Heart right ventricle (tissue), 16 donors: Measurements from ENCODE around the gene BUD13. TPM values are rescaled to one million over a fixed set of nuclear protein-coding genes. Genes with fewer than 3 reads are reported as not detected.
A peak's percentile ranks its signal among the peaks of the same experiment; 100 is the strongest.

Source experiments
- ATAC-seq, 8 donors: fragments of 200-7000 bp; cut with Tn5 transposase; one replicate each; pipeline ENCODE4 v1.9.1; 2020; ENCODE audit warnings: mild to moderate bottlenecking in 8 of 8, moderate library complexity in 8 of 8, moderate number of reproducible peaks in 1 of 8
- DNase-seq, 2 donors: peaks; one replicate each; pipeline ENCODE4 v3.0.0-alpha.2; 2020
- H3K27ac ChIP-seq, 10 donors: fragments of 200-600 bp; sonication (generic) in 2 of 10; one replicate each; pipeline versions ENCODE4 v1.5.0 to v1.8.0; 2020 to 2022; ENCODE audit warnings: mild to moderate bottlenecking in 3 of 10
- H3K27me3 ChIP-seq, 7 donors: fragments of 200-600 bp; one replicate each; pipeline ENCODE4 v1.8.0; 2021 to 2022; ENCODE audit warnings: mild to moderate bottlenecking in 2 of 7
- H3K36me3 ChIP-seq, 9 donors: fragments of 200-600 bp; sonication (generic) in 1 of 9; one replicate each; pipeline versions ENCODE4 v1.5.0 to v1.8.0; 2020 to 2022; ENCODE audit warnings: mild to moderate bottlenecking in 2 of 9
- H3K4me1 ChIP-seq, 9 donors: fragments of 200-600 bp; sonication (generic) in 1 of 9; one replicate each; pipeline versions ENCODE4 v1.5.0 to v1.8.0; 2020 to 2022; ENCODE audit warnings: mild to moderate bottlenecking in 4 of 9
- H3K4me3 ChIP-seq, 10 donors: fragments of 200-600 bp; sonication (generic) in 2 of 10; one replicate each; pipeline versions ENCODE4 v1.5.0 to v1.8.0; 2020 to 2022; ENCODE audit warnings: mild to moderate bottlenecking in 7 of 10, moderate library complexity in 2 of 10
- H3K9me3 ChIP-seq, 11 donors: fragments of 200-600 bp in 10 of 11; sonication (generic) in 2 of 11; one replicate each; pipeline versions ENCODE4 v1.5.0 to v1.8.0; 2013 to 2022; ENCODE audit warnings: mild to moderate bottlenecking in 2 of 11, control low read depth in 1 of 11, moderate library complexity in 1 of 11
- WGBS, 2 donors: extraction: QIAGEN DNeasy Blood & Tissue Kit; methylation state at CpG; one replicate each; pipeline ENCODE4 v1.1.7; 2013; ENCODE audit warnings: inconsistent platforms in 1 of 2; 5-methylcytosine and 5-hydroxymethylcytosine counted together
- intact Hi-C, 10 donors: fragments of 100-400 bp; cut with DNase I; formaldehyde crosslinking; loops; one replicate each; pipeline versions ENCODE4 v1.11.1 to v1.14.2; 2022
- polyA plus RNA-seq, 2 donors: library from polyadenylated mRNA; stranded (reverse); fragments of 200-250 nt; gene quantifications; one replicate each; pipeline ENCODE4 v1.2.3, GENCODE V29; 2013
- total RNA-seq, 10 donors: library from RNA; stranded (reverse); fragmentation: NEBNext Ultra II Directional in 3 of 10; extraction: Animal tissue kit (Norgen Biotek cat#: 25700) in 3 of 10; gene quantifications; one replicate each; pipeline versions ENCODE4 v1.2.1 to v1.2.4, GENCODE V29; 2021 to 2023
- TF ChIP-seq, protein P1 (sequence below), 9 donors: fragments of 200-600 bp; sonication (generic) in 2 of 9; IDR thresholded peaks; one replicate each; pipeline versions ENCODE4 v1.5.0 to v1.8.0; 2021 to 2022; ENCODE audit warnings: antibody characterized with exemption in 9 of 9, mild to moderate bottlenecking in 5 of 9, moderate library complexity in 1 of 9
- donor health status: Arrhythmogenic right ventricular cardiomyopathy.
- donor health status: ischemic (EF 13 %, LVEDD 7.1; RV severe dilation, severe dysfunction).
- donor health status: healthy with polysubstance abuse.
- donor health status: DM: no; HTN: yes; CAD: no.
- donor health status: DM: no; HTN: no; CAD: no.
- donor health status: ischemic (EF 25% LVEDD 6.9; RV normal size, moderate dysfunction).
- donor health status: ischemic (EF 25% LVEDD 5.7; RV mildly dilated, moderate dysfunction).
- donor health status: healthy.
- donor health status: DM: yes; HTN: yes; CAD: no.
- donor health status: Ischemic cardiomyopathy.
- donor health status: ischemic (EF 35%, LVEDD 5.7; RV mildly dilated, moderate dysfunction).
- donor health status: nonischemic (EF 11% LVEDD 7.7; RV severe dilation, severe dysfunction).
- donor health status: DM: yes; HTN: yes; CAD: no.
- donor health status: PGD.
- donor health status: ischemic (EF 29% LVEDD 5.4; RV normal size, mild dysfunction).
- donor health status: nonischemic (EF 23%, LVEDD 6.1; RV moderate dilation, normal function).

The BUD13 gene
- total and polyA plus RNA-seq, 12 donors, result 6.1 to 9.2 (median 7.0) TPM

- peaks cover 0 to 13% (median 0%) of the 10 kb centered on the region in 9 donors for H3K4me1 ChIP-seq
- no peak for ATAC-seq
- peaks cover 0 to 4% (median 0%) of the 10 kb centered on the region in 11 donors for H3K9me3 ChIP-seq
- 79 to 93% methylated on average over 4 of the region's 4 CpGs for WGBS, 2 donors
- H3K4me3 ChIP-seq, result no peak overlapping the region
- no peak for DNase-seq
- H3K27ac ChIP-seq, result no peak overlapping the region
- intact Hi-C loops, result no loop called here
- TF ChIP-seq, protein P1, sequence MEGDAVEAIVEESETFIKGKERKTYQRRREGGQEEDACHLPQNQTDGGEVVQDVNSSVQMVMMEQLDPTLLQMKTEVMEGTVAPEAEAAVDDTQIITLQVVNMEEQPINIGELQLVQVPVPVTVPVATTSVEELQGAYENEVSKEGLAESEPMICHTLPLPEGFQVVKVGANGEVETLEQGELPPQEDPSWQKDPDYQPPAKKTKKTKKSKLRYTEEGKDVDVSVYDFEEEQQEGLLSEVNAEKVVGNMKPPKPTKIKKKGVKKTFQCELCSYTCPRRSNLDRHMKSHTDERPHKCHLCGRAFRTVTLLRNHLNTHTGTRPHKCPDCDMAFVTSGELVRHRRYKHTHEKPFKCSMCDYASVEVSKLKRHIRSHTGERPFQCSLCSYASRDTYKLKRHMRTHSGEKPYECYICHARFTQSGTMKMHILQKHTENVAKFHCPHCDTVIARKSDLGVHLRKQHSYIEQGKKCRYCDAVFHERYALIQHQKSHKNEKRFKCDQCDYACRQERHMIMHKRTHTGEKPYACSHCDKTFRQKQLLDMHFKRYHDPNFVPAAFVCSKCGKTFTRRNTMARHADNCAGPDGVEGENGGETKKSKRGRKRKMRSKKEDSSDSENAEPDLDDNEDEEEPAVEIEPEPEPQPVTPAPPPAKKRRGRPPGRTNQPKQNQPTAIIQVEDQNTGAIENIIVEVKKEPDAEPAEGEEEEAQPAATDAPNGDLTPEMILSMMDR (IDR thresholded peaks at IDR 0.05), result no peak
- H3K36me3 ChIP-seq, result no peaks in the 10 kb centered on the region
- H3K27me3 ChIP-seq, result no peaks in the 10 kb centered on the region
Observed at GRCh38 chr11:116812109-116812508, 39.3 kb upstream of the BUD13 start.

GRCh38 chr11:116811194-116811593 lies 38.4 kb upstream of the BUD13 start:
- H3K27me3 ChIP-seq, result no peaks in the 10 kb centered on the region
- WGBS, 2 donors, result 84 to 87% methylated on average over 3 of the region's 3 CpGs
- DNase-seq (no peak), ATAC-seq (no peak)
- no peaks in the 10 kb centered on the region for H3K36me3 ChIP-seq
- intact Hi-C loops, result no loop called here
- H3K4me1 ChIP-seq, result peaks cover 0 to 13% (median 0%) of the 10 kb centered on the region in 9 donors
- no peak overlapping the region for H3K27ac ChIP-seq
- TF ChIP-seq, protein P1 (IDR thresholded peaks at IDR 0.05), result no peak
- H3K4me3 ChIP-seq, result no peak overlapping the region
- H3K9me3 ChIP-seq, result peaks cover 0 to 4% (median 0%) of the 10 kb centered on the region in 11 donors

DNA sequence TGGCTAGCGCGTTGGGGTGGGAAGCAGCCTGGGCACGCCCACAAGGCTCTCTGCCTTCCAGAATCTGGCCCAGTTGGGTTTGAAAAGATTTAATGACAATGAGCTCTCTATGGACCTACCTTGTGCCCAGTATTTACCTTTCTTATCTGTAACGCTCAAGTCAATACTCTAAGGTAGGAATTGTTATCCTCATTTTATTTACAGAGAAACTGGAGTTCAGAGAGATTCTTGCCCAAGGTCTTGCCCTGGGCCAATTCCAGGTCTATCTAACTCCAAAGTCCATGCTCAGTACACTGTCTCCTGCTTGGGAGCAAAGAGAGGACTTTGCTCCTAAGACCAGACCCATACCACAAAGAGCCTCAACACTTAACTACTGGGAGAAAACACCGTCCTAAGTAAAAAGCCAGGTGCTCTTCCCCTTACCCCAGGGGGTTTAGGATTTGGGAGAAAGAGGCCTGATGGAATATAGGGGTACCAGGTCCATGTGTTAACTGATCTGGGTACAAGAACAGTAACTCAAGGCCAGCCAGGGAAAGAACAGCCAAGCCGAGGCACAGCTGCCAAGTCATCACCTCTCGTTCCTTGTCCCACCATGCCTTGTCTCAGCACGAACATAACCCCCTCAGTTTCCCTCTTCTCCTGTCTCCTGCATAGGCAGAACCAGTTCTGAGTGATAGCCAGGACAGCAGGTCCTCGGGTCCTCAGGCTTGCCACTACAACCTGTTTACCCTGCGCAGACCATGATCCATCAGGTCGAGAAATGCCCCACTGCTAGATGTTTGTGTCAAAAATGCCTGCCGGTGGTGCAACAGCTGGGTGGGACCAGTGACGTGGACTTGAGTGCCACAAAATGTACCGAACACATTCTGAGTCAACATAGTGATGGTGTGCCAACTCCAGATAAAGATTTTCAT lies 35.7 kb upstream of the BUD13 start:
- peaks cover 0 to 4% (median 0%) of the 10 kb centered on the region in 11 donors for H3K9me3 ChIP-seq
- no peaks in the 10 kb centered on the region for H3K36me3 ChIP-seq
- intact Hi-C loops, result no loop called here
- DNase-seq (no peak), ATAC-seq (peak in 1 of 8 donors; percentile 37)
- H3K4me3 ChIP-seq, result no peak overlapping the region
- no peak overlapping the region for H3K27ac ChIP-seq
- H3K4me1 ChIP-seq, result peaks cover 0 to under 1% (median 0%) of the 10 kb centered on the region in 9 donors
- WGBS, 2 donors, result 80 to 84% methylated on average over 14 of the region's 14 CpGs
- TF ChIP-seq, protein P1 (IDR thresholded peaks at IDR 0.05), result no peak
- H3K27me3 ChIP-seq, result no peaks in the 10 kb centered on the region

DNA sequence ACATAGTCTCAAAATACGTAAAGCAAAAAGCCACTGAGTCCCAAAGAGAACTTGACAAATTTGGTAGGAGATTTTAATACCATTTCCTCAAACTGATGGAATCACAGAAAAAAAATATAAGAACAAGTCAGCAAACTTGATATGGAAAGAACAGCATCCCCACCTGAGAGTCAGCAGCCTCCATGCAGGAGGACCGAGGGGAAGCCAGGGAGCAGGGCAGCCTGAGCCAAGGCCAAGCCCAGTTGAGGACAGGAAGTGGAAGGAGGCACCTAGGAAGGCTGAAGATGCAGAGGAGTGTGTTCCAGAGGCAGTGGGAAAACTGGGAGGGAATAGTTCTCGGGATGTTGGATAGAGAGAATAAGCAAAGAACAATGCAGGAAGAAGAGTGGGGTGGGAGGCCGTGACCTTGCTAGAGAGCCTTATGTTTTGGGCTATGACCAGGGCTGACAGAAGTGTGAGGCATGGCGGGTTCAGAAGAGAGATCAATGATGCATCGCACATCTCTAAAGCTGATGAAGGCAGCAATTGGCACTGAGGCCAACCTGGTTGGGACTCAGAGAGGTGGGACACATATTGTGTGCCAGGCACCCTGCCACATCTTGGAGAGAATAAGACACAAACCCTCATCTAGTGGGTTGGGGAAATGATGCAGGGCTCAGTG lies 34.9 kb upstream of the BUD13 start:
- TF ChIP-seq, protein P1 (IDR thresholded peaks at IDR 0.05), result no peak
- WGBS, 2 donors, result 87 to 90% methylated on average over 6 of the region's 6 CpGs
- H3K4me1 ChIP-seq, result no peaks in the 10 kb centered on the region
- H3K27ac ChIP-seq, result no peak overlapping the region
- H3K9me3 ChIP-seq, result no peaks in the 10 kb centered on the region
- no peak for ATAC-seq
- H3K36me3 ChIP-seq, result no peaks in the 10 kb centered on the region
- intact Hi-C loops, result no loop called here
- no peaks in the 10 kb centered on the region for H3K27me3 ChIP-seq
- H3K4me3 ChIP-seq, result no peak overlapping the region
- no peak for DNase-seq
